ENCODE measurements around the gene EPYC. TPM values are rescaled to one million over a fixed set of nuclear protein-coding genes. Genes with fewer than 3 reads are reported as not detected.

Gene EPYC
- total and polyA plus RNA-seq, 10 of the 15 experiments (the other 5 are each of a cell fraction or from before 2014, with no cell fraction given), result not detected

- DNase-seq (ENCODE audit: low read depth, low spot score) (no peak), ATAC-seq (no peak), FAIRE-seq (no peak)
- SMC1A ChIA-PET (ENCODE audit: uncharacterized antibody, unreplicated experiment), result interaction anchor here (0.5 kb wide), 1 partner anchor 14 kb away, joined by 3 read pairs; no protein-coding TSS in a partner anchor
- CTCF ChIA-PET, result no interaction called here
- Histone ChIP-seq H3K4me3 (no peak overlapping the region), H3K4me2 (ENCODE audit: control insufficient read depth, insufficient read depth) (no peak overlapping the region), H3K9me3 (replicated peaks; ENCODE audit: control insufficient read depth, insufficient read depth, low read length) (no peaks in the 10 kb centered on the region), H2AFZ (ENCODE audit: control insufficient read depth, low read depth, low read length) (no peak overlapping the region), H3K9ac (ENCODE audit: control insufficient read depth, insufficient read depth, low read length) (no peak overlapping the region), H4K20me1 (ENCODE audit: control insufficient read depth, insufficient read depth) (no peaks in the 10 kb centered on the region), H3K27ac (ENCODE audit: control insufficient read depth, insufficient read depth) (no peak overlapping the region), H3K79me2 (ENCODE audit: control insufficient read depth, insufficient read depth, low read length) (no peaks in the 10 kb centered on the region), H3K27me3 (replicated peaks in 1 of 2; ENCODE audit: control insufficient read depth in 2 of 2, insufficient read depth in 2 of 2, low read length in 1 of 2) (no peaks in the 10 kb centered on the region), H3K4me1 (ENCODE audit: control insufficient read depth, insufficient read depth, low read length) (no peaks in the 10 kb centered on the region), H3K36me3 (ENCODE audit: control insufficient read depth in 2 of 2, insufficient read depth in 2 of 2, low read length in 1 of 2) (no peaks in the 10 kb centered on the region)
- no peak for TF ChIP-seq BACH1 (IDR thresholded peaks at IDR 0.05; ENCODE audit: borderline replicate concordance)
- TF ChIP-seq SUPT20H (IDR thresholded peaks at IDR 0.05; ENCODE audit: borderline replicate concordance, control insufficient read depth, low read depth, low read length), result no peak
- no peak for TF ChIP-seq ZNF24 (IDR thresholded peaks at IDR 0.05)
- no peak for TF ChIP-seq SMAD1 (IDR thresholded peaks at IDR 0.05; ENCODE audit: low read depth, partially characterized antibody)
- no peak for TF ChIP-seq STAT1 (conservative IDR thresholded peaks at IDR 0.05)
- no peak for TF ChIP-seq TCF7 (IDR thresholded peaks at IDR 0.05; ENCODE audit: borderline replicate concordance)
- no peak for TF ChIP-seq FOS (IDR thresholded peaks at IDR 0.05; ENCODE audit: borderline replicate concordance, extremely low read depth, insufficient read length)
- intact Hi-C loops (cut with micrococcal nuclease; ENCODE audit: unreplicated experiment) (no loop called here), in situ Hi-C loops (cut with MboI) (no loop called here)
- whole genome bisulfite sequencing (ENCODE audit: insufficient coverage, insufficient replicate concordance, low lambda C conversion rate, missing lambda C conversion rate), result 42% methylated on average over 3 of the region's 3 CpGs
- POLR2A ChIA-PET, result no interaction called here
- no TSS peak for BruUV-seq (replicated peaks)
- RAD21 ChIA-PET (ENCODE audit: unreplicated experiment), result no interaction called here
Observed at GRCh38 chr12:90991952-90992465, 12.8 kb downstream of the EPYC start.

- no peak overlapping the region for H3K4me2 ChIP-seq (ENCODE audit: control insufficient read depth, insufficient read depth)
- FAIRE-seq (no peak), DNase-seq (ENCODE audit: low read depth, low spot score) (no peak), ATAC-seq (no peak)
- no peaks in the 10 kb centered on the region for H3K9me3 ChIP-seq (replicated peaks; ENCODE audit: control insufficient read depth, insufficient read depth, low read length)
- no peaks in the 10 kb centered on the region for H3K27me3 ChIP-seq (replicated peaks in 1 of 2; ENCODE audit: control insufficient read depth in 2 of 2, insufficient read depth in 2 of 2, low read length in 1 of 2)
- H3K9ac ChIP-seq (ENCODE audit: control insufficient read depth, insufficient read depth, low read length), result no peak overlapping the region
- no peaks in the 10 kb centered on the region for H4K20me1 ChIP-seq (ENCODE audit: control insufficient read depth, insufficient read depth)
- no TSS peak for BruUV-seq (replicated peaks)
- SMC1A ChIA-PET (ENCODE audit: uncharacterized antibody, unreplicated experiment), result no interaction called here
- no peaks in the 10 kb centered on the region for H3K36me3 ChIP-seq (ENCODE audit: control insufficient read depth in 2 of 2, insufficient read depth in 2 of 2, low read length in 1 of 2)
- no peaks in the 10 kb centered on the region for H3K79me2 ChIP-seq (ENCODE audit: control insufficient read depth, insufficient read depth, low read length)
- H3K4me1 ChIP-seq (ENCODE audit: control insufficient read depth, insufficient read depth, low read length), result no peaks in the 10 kb centered on the region
- RAD21 ChIA-PET (ENCODE audit: unreplicated experiment), result no interaction called here
- H2AFZ ChIP-seq (ENCODE audit: control insufficient read depth, low read depth, low read length), result no peak overlapping the region
- CTCF ChIA-PET, result interaction anchor here (0.7 kb wide), 1 partner anchor 118 kb away, joined by 3 read pairs; no protein-coding TSS in a partner anchor
- whole genome bisulfite sequencing (ENCODE audit: insufficient coverage, insufficient replicate concordance, low lambda C conversion rate, missing lambda C conversion rate), result 25% methylated on average over 3 of the region's 3 CpGs
- H3K27ac ChIP-seq (ENCODE audit: control insufficient read depth, insufficient read depth), result no peak overlapping the region
- H3K4me3 ChIP-seq, result no peak overlapping the region
- POLR2A ChIA-PET, result no interaction called here
- intact Hi-C loops (cut with micrococcal nuclease; ENCODE audit: unreplicated experiment) (no loop called here), in situ Hi-C loops (cut with MboI) (no loop called here)
- TF ChIP-seq BCLAF1 (IDR thresholded peaks at IDR 0.05) (no peak), ZNF207 (IDR thresholded peaks at IDR 0.05; ENCODE audit: borderline replicate concordance) (no peak), ATF3 (IDR thresholded peaks at IDR 0.05; ENCODE audit: borderline replicate concordance, extremely low read depth, low read depth, low read length) (no peak), BCL11A (IDR thresholded peaks at IDR 0.05; ENCODE audit: low read depth, low read length) (no peak), RB1 (IDR thresholded peaks at IDR 0.05; ENCODE audit: borderline replicate concordance) (no peak)
Observed at GRCh38 chr12:90990611-90991010, 14.2 kb downstream of the EPYC start.
